SK-N-SH treated with all-trans-retinoic acid at 6 μM for 48 hours (cell line): ENCODE measurements around the gene PTPRS.

ENCODE experiments used
- ATAC-seq: fragments of 200-7000 bp; cut with Tn5 transposase; 3 replicates; pipeline ENCODE4 v1.9.1; 2020; ENCODE audit warnings: mild to moderate bottlenecking, moderate library complexity
- ARNTL ChIP-seq: fragments of 450-650 bp; formaldehyde crosslinking; IDR thresholded peaks from 2 replicates; pipeline ENCODE4 v1.5.0; 2020; ENCODE audit warnings: low read depth, mild to moderate bottlenecking, moderate library complexity, borderline replicate concordance
- BACH2 ChIP-seq: fragments of 250-450 bp; sonication (Bioruptor Pico); IDR thresholded peaks from 2 replicates; pipeline ENCODE4 v1.9.0; 2021; ENCODE audit warnings: mild to moderate bottlenecking, borderline replicate concordance
- CREB5 ChIP-seq: fragments of 250-450 bp; sonication (Bioruptor Pico); IDR thresholded peaks from 2 replicates; pipeline ENCODE4 v1.5.1; 2020; ENCODE audit warnings: low read depth, mild to moderate bottlenecking, moderate library complexity
- CSDC2 ChIP-seq: fragments of 250-450 bp; sonication (Bioruptor Pico); IDR thresholded peaks from 2 replicates; pipeline ENCODE4 v1.5.0; 2020; ENCODE audit warnings: mild to moderate bottlenecking, moderate library complexity
- CSRNP3 ChIP-seq: fragments of 250-450 bp; sonication (Bioruptor Pico); IDR thresholded peaks from 2 replicates; pipeline ENCODE4 v1.5.1; 2021; ENCODE audit warnings: mild to moderate bottlenecking, moderate library complexity
- ESRRG ChIP-seq: fragments of 250-450 bp; sonication (Bioruptor Pico); IDR thresholded peaks from 2 replicates; pipeline ENCODE4 v1.6.1; 2021; ENCODE audit warnings: mild to moderate bottlenecking
- GLIS3 ChIP-seq: fragments of 250-450 bp; sonication (Bioruptor Pico); IDR thresholded peaks from 2 replicates; pipeline ENCODE4 v1.5.0; 2020; ENCODE audit warnings: mild to moderate bottlenecking, moderate library complexity
- PATZ1 ChIP-seq: fragments of 250-450 bp; sonication (Bioruptor Pico); IDR thresholded peaks from 2 replicates; pipeline ENCODE4 v1.8.0; 2020; ENCODE audit warnings: mild to moderate bottlenecking, moderate library complexity, borderline replicate concordance
- POU6F1 ChIP-seq: fragments of 250-450 bp; sonication (Bioruptor Pico); IDR thresholded peaks from 2 replicates; pipeline ENCODE4 v1.8.0; 2021; ENCODE audit warnings: low read depth, mild to moderate bottlenecking, moderate library complexity, borderline replicate concordance
- PPARA ChIP-seq: fragments of 250-450 bp; sonication (Bioruptor Pico); IDR thresholded peaks from 2 replicates; pipeline ENCODE4 v1.5.0; 2020; ENCODE audit warnings: mild to moderate bottlenecking, borderline replicate concordance
- RARB ChIP-seq: fragments of 250-450 bp; sonication (Bioruptor Pico); IDR thresholded peaks from 2 replicates; pipeline ENCODE4 v1.8.0; 2021; ENCODE audit warnings: mild to moderate bottlenecking, moderate library complexity
- SNAI2 ChIP-seq: fragments of 250-450 bp; sonication (Bioruptor Pico); IDR thresholded peaks from 2 replicates; pipeline ENCODE4 v1.5.0; 2020; ENCODE audit warnings: mild to moderate bottlenecking, moderate library complexity
- TCF4 ChIP-seq: fragments of 250-450 bp; sonication (Bioruptor Pico); IDR thresholded peaks from 2 replicates; pipeline ENCODE4 v1.8.0; 2021; ENCODE audit warnings: mild to moderate bottlenecking, moderate library complexity, borderline replicate concordance
- TOX ChIP-seq: fragments of 250-450 bp; sonication (Bioruptor Pico); IDR thresholded peaks from 2 replicates; pipeline ENCODE4 v1.8.0; 2021; ENCODE audit warnings: mild to moderate bottlenecking, moderate library complexity, borderline replicate concordance
- TSHZ2 ChIP-seq: fragments of 250-450 bp; sonication (Bioruptor Pico); IDR thresholded peaks from 2 replicates; pipeline ENCODE4 v1.5.0; 2020; ENCODE audit warnings: mild to moderate bottlenecking, moderate library complexity
- ZC3H10 ChIP-seq: fragments of 250-450 bp; sonication (Bioruptor Pico); IDR thresholded peaks from 2 replicates; pipeline ENCODE4 v1.5.1; 2021; ENCODE audit warnings: mild to moderate bottlenecking, moderate library complexity
- ZFP3 ChIP-seq: fragments of 250-450 bp; sonication (Bioruptor Pico); IDR thresholded peaks from 2 replicates; pipeline ENCODE4 v1.5.0; 2020; ENCODE audit warnings: mild to moderate bottlenecking, moderate library complexity
- ZFP30 ChIP-seq: fragments of 450-650 bp; formaldehyde crosslinking; IDR thresholded peaks from 2 replicates; pipeline ENCODE4 v1.5.0; 2022; ENCODE audit warnings: mild to moderate bottlenecking, moderate library complexity
- ZNF565 ChIP-seq: fragments of 450-650 bp; formaldehyde crosslinking; conservative IDR thresholded peaks from 2 replicates; pipeline ENCODE4 v1.5.0; 2020; ENCODE audit warnings: low read depth, mild to moderate bottlenecking, moderate library complexity
- ZNF70 ChIP-seq: fragments of 450-650 bp; formaldehyde crosslinking; IDR thresholded peaks from 2 replicates; pipeline ENCODE4 v1.5.0; 2020; ENCODE audit warnings: mild to moderate bottlenecking, moderate library complexity
- ZNF8 ChIP-seq: fragments of 450-650 bp; formaldehyde crosslinking; IDR thresholded peaks from 2 replicates; pipeline ENCODE4 v1.5.0; 2020; ENCODE audit warnings: mild to moderate bottlenecking, moderate library complexity

PTPRS gene

GRCh38 chr19:5334366-5334739 lies 6.3 kb downstream of the PTPRS start:
- TF ChIP-seq TOX (CRISPR knock-in tag) (no peak), PPARA (CRISPR knock-in tag) (no peak), ZFP3 (CRISPR knock-in tag) (no peak), ZNF70 (CRISPR knock-in tag) (no peak), ZNF565 (CRISPR knock-in tag) (no peak), ZC3H10 (CRISPR knock-in tag) (no peak), SNAI2 (CRISPR knock-in tag) (no peak), BACH2 (CRISPR knock-in tag) (no peak), TSHZ2 (no peak), POU6F1 (CRISPR knock-in tag) (no peak), RARB (no peak), ESRRG (no peak), ARNTL (CRISPR knock-in tag) (no peak), CSDC2 (CRISPR knock-in tag) (no peak), CSRNP3 (no peak), TCF4 (no peak), ZNF8 (CRISPR knock-in tag) (no peak), GLIS3 (no peak), CREB5 (CRISPR knock-in tag) (no peak)
- ATAC-seq, result no peak

GRCh38 chr19:5333581-5334365 lies 6.8 kb downstream of the PTPRS start:
- ATAC-seq, result no peak
- TF ChIP-seq CSDC2 (CRISPR knock-in tag), result no peak
- TF ChIP-seq POU6F1 (CRISPR knock-in tag), result no peak
- TF ChIP-seq TSHZ2, result no peak
- no peak for TF ChIP-seq TCF4
- no peak for TF ChIP-seq ZC3H10 (CRISPR knock-in tag)
- no peak for TF ChIP-seq SNAI2 (CRISPR knock-in tag)
- TF ChIP-seq RARB, result no peak
- TF ChIP-seq CREB5 (CRISPR knock-in tag), result no peak
- no peak for TF ChIP-seq PATZ1 (CRISPR knock-in tag)
- no peak for TF ChIP-seq ZFP3 (CRISPR knock-in tag)
- TF ChIP-seq ZNF565 (CRISPR knock-in tag), result no peak
- TF ChIP-seq PPARA (CRISPR knock-in tag), result no peak
- TF ChIP-seq ZFP30 (CRISPR knock-in tag), result no peak
- TF ChIP-seq ZNF8 (CRISPR knock-in tag), result no peak
- TF ChIP-seq BACH2 (CRISPR knock-in tag), result no peak
- no peak for TF ChIP-seq ESRRG
- TF ChIP-seq ARNTL (CRISPR knock-in tag), result no peak
